Gastrocnemius medialis (tissue), 4 donors: Measurements from ENCODE around the gene DDX42. TPM values are rescaled to one million over a fixed set of nuclear protein-coding genes. Genes with fewer than 3 reads are reported as not detected.
A peak's percentile ranks its signal among the peaks of the same experiment; 100 is the strongest.

Source experiments
- ATAC-seq, 2 donors: fragments of 150-250 bp; one replicate each; pipeline ENCODE4 v1.9.1; 2016
- DNase-seq, 2 donors: peaks; one replicate each; pipeline ENCODE4 v3.0.0-alpha.2; 2019
- H3K27ac ChIP-seq, 4 donors: fragments of 200-600 bp; sonication (generic); 1 replicate in 1 of 4; 2 replicates in 3 of 4; pipeline ENCODE4 v1.5.1; 2016 to 2018; ENCODE audit warnings: mild to moderate bottlenecking in 2 of 4, moderate library complexity in 1 of 4
- H3K27me3 ChIP-seq, 3 donors: fragments of 200-600 bp; sonication (generic) in 2 of 3; 1 replicate in 1 of 3; 2 replicates in 2 of 3; pipeline versions ENCODE4 v1.5.1 to v1.6.0; 2016 to 2019; ENCODE audit warnings: mild to moderate bottlenecking in 1 of 3, moderate library complexity in 1 of 3
- H3K36me3 ChIP-seq, 2 donors: fragments of 200-600 bp; sonication (generic) in 1 of 2; one replicate each; pipeline ENCODE4 v1.5.1; 2017 to 2018
- H3K4me1 ChIP-seq, 2 donors: fragments of 200-600 bp; sonication (generic) in 1 of 2; one replicate each; pipeline ENCODE4 v1.5.1; 2016 to 2017; ENCODE audit warnings: mild to moderate bottlenecking in 2 of 2
- H3K4me3 ChIP-seq, 4 donors: fragments of 200-600 bp; sonication (generic) in 3 of 4; 1 replicate in 1 of 4; 2 replicates in 3 of 4; pipeline ENCODE4 v1.5.1; 2016 to 2019; ENCODE audit warnings: mild to moderate bottlenecking in 2 of 4
- H3K9me3 ChIP-seq, 3 donors: fragments of 200-600 bp; sonication (generic) in 2 of 3; 1 replicate in 1 of 3; 2 replicates in 2 of 3; pipeline ENCODE4 v1.5.1; 2016 to 2019
- CTCF ChIP-seq, 5 experiments: fragments of 450-650 bp in 3 of 5; fragments of 200-600 bp in 2 of 5; sonication (generic) in 2 of 5; IDR thresholded peaks in 4 of 5; conservative IDR thresholded peaks in 1 of 5; 1 replicate in 4 of 5; 2 replicates in 1 of 5; pipeline ENCODE4 v1.5.1; 2016 to 2019; ENCODE audit warnings: antibody characterized with exemption in 5 of 5, mild to moderate bottlenecking in 3 of 5, moderate library complexity in 3 of 5
- POLR2A ChIP-seq, 2 donors: fragments of 450-650 bp; IDR thresholded peaks; one replicate each; pipeline ENCODE4 v1.6.1; 2017; ENCODE audit warnings: antibody characterized with exemption in 2 of 2, mild to moderate bottlenecking in 2 of 2, moderate library complexity in 2 of 2
- in situ Hi-C, 4 donors: fragments of 200-750 bp; cut with MboI; loops; one replicate each; pipeline versions ENCODE4 v1.15.0 to v1.8.0; 2017; ENCODE audit warnings: low sequenced_read_pairs in 4 of 4
- intact Hi-C: fragments of 100-400 bp; cut with DNase I; formaldehyde crosslinking; loops from one replicate; pipeline ENCODE4 v1.15.1; 2023; ENCODE audit warnings: low total_unique reads
- total RNA-seq, 4 donors: library from RNA; depleted of rRNA; stranded (reverse); fragments of >200 nt; gene quantifications; one replicate each; pipeline versions ENCODE4 v1.1.0 to v1.2.3, GENCODE V29; 2016

The DDX42 gene
- total RNA-seq, 4 donors from 2014 or later = 35.9 to 71.6 (median 56.8) TPM

GRCh38 chr17:63837962-63838600 is 64.1 kb downstream of the DDX42 start:
- Histone ChIP-seq H3K27ac (peak overlapping the region; percentile 96 to 99 (median 96)), H3K36me3 (peaks cover 0 to 37% of the 10 kb centered on the region in 2 donors), H3K4me3 (peak overlapping the region; percentile 13 to 94 (median 25)), H3K9me3 (no peaks in the 10 kb centered on the region), H3K4me1 (peaks cover 57 to 74% of the 10 kb centered on the region in 2 donors), H3K27me3 (no peaks in the 10 kb centered on the region)
- peak in 1 of 2 donors; percentile 43 for DNase-seq
- in situ Hi-C loops = loop anchor here in 2 of 4 donors (25.0 kb wide), 2 partner anchors 401 to 674 kb away; partner anchors contain the start of genes CEP95 (in 1 of the 2), CYB561 (in 1 of the 2) and DDX5 (in 1 of the 2)
- intact Hi-C loops = loop anchor here (1.0 kb wide), 1 partner anchor 10 kb away; no protein-coding TSS in a partner anchor
- peak in 1 of 2 donors; percentile 10 for ATAC-seq
- TF ChIP-seq POLR2A (IDR thresholded peaks at IDR 0.05) = no peak
- TF ChIP-seq CTCF (IDR thresholded peaks at IDR 0.05 in 4 of 5, conservative IDR thresholded peaks at IDR 0.05 in 1 of 5) = no peak

GRCh38 chr17:63838631-63839171 is 64.7 kb downstream of the DDX42 start:
- TF ChIP-seq CTCF (IDR thresholded peaks at IDR 0.05 in 4 of 5, conservative IDR thresholded peaks at IDR 0.05 in 1 of 5) = no peak
- Histone ChIP-seq H3K27me3 (no peaks in the 10 kb centered on the region), H3K9me3 (no peaks in the 10 kb centered on the region), H3K27ac (peak overlapping the region; percentile 96 to 99 (median 96)), H3K4me1 (peaks cover 57 to 73% of the 10 kb centered on the region in 2 donors), H3K36me3 (peaks cover 0 to 31% of the 10 kb centered on the region in 2 donors), H3K4me3 (peak overlapping the region; percentile 22 to 94 (median 30))
- peak; percentile 93 to 97 for DNase-seq
- peak; percentile 48 to 52 for ATAC-seq
- intact Hi-C loops = loop anchor here (1.0 kb wide), 1 partner anchor 10 kb away; no protein-coding TSS in a partner anchor
- in situ Hi-C loops = loop anchor here in 2 of 4 donors (25.0 kb wide), 2 partner anchors 401 to 674 kb away; partner anchors contain the start of genes CEP95 (in 1 of the 2), CYB561 (in 1 of the 2) and DDX5 (in 1 of the 2)

- TF ChIP-seq POLR2A (IDR thresholded peaks at IDR 0.05) (no peak), CTCF (IDR thresholded peaks at IDR 0.05 in 4 of 5, conservative IDR thresholded peaks at IDR 0.05 in 1 of 5) (no peak)
- Histone ChIP-seq H3K27me3 (no peaks in the 10 kb centered on the region), H3K4me1 (peaks cover 51 to 63% of the 10 kb centered on the region in 2 donors), H3K27ac (peak overlapping the region; percentile 96 to 99 (median 96)), H3K4me3 (peak overlapping the region; percentile 77 to 96 (median 91)), H3K9me3 (no peaks in the 10 kb centered on the region), H3K36me3 (peaks cover 0 to 14% of the 10 kb centered on the region in 2 donors)
- in situ Hi-C loops = loop anchor here in 2 of 4 donors (25.0 kb wide), 2 partner anchors 403 to 672 kb away; partner anchors contain the start of genes CEP95 (in 1 of the 2), CYB561 (in 1 of the 2) and DDX5 (in 1 of the 2)
- intact Hi-C loops = loop anchor here (5.0 to 10.0 kb wide), 4 partner anchors 147 to 1776 kb away; partner anchors contain the start of genes CEP95, DDX5, MAP3K3 and MED13
- DNase-seq (peak in 1 of 2 donors; percentile 48), ATAC-seq (no peak)
Observed at GRCh38 chr17:63840591-63841349, 66.8 kb downstream of the DDX42 start.
